ENCODE data around the gene TAGLN3. TPM values are rescaled to one million over a fixed set of nuclear protein-coding genes. Genes with fewer than 3 reads are reported as not detected.

The TAGLN3 gene
- total and polyA plus RNA-seq, 2 of the 13 experiments (the other 11 are each of a cell fraction or from before 2014, with no cell fraction given): 0.51 to 0.91 TPM

GRCh38 chr3:112017091-112017490, 18.4 kb downstream of the TAGLN3 start (continued):
- TF ChIP-seq ZHX2 (IDR thresholded peaks at IDR 0.05; ENCODE audit: low read depth): no peak
- no peak for TF ChIP-seq ZHX2 (CRISPR knock-in tag; IDR thresholded peaks at IDR 0.05; ENCODE audit: borderline replicate concordance)

- H3K79me2 ChIP-seq (ENCODE audit: insufficient read depth, low read length): no peaks in the 10 kb centered on the region
- BruUV-seq (replicated peaks): no TSS peak
- DNase-seq (ENCODE audit: low spot score) (no peak), FAIRE-seq (no peak), ATAC-seq (no peak)
- TF ChIP-seq ATF4 (CRISPR knock-in tag; IDR thresholded peaks at IDR 0.05) (no peak), CEBPB (IDR thresholded peaks at IDR 0.05; ENCODE audit: borderline replicate concordance, low read depth, low read length) (peak; percentile 29; the same call in 1 of the 2 replicates)
- CTCF ChIA-PET (ENCODE audit: low intra/inter-chr PET ratio, low total read pairs): no interaction called here
- H3K4me2 ChIP-seq (ENCODE audit: low read depth, low read length): no peak overlapping the region
- H3K27me3 ChIP-seq (ENCODE audit: control insufficient read depth in 1 of 2, insufficient read depth in 2 of 2, low read length in 2 of 2): 0 out of 5 replicates have a peak, but pooled peaks cover 0 to 5% of the 10 kb centered on the region in 2 experiments
- intact Hi-C loops (cut with micrococcal nuclease; ENCODE audit: unreplicated experiment): loop anchor here (10.0 kb wide), 1 partner anchor 444 kb away; no protein-coding TSS in a partner anchor
- H3K4me1 ChIP-seq (ENCODE audit: insufficient read depth, low read length): no peaks in the 10 kb centered on the region; the same call in 1 of the 2 replicates
- H2AFZ ChIP-seq (ENCODE audit: low read length): no peak overlapping the region
- no peak overlapping the region for H3K27ac ChIP-seq (ENCODE audit: extremely low read length, insufficient read depth, low read length)
- POLR2A ChIA-PET: no interaction called here
- no peak overlapping the region for H3K9ac ChIP-seq (ENCODE audit: insufficient read depth, low read depth, low read length)
- no peak overlapping the region for H3K4me3 ChIP-seq (replicated peaks in 1 of 3; ENCODE audit: insufficient read depth in 1 of 3, low read depth in 2 of 3, low read length in 3 of 3)
- no peaks in the 10 kb centered on the region for H4K20me1 ChIP-seq (ENCODE audit: insufficient read depth, low read length)
- no peaks in the 10 kb centered on the region for H3K36me3 ChIP-seq (replicated peaks in 1 of 2; ENCODE audit: control insufficient read depth in 1 of 2, insufficient read depth in 2 of 2, low read length in 2 of 2)
- no peaks in the 10 kb centered on the region for H3K9me3 ChIP-seq (ENCODE audit: low read length)
- 14% methylated on average over 4 of the region's 4 CpGs for WGBS (ENCODE audit: low lambda C conversion rate)
- in situ Hi-C loops (cut with HindIII; ENCODE audit: extremely low pct_ligation_motif_present, low pct_unique_long_range_greater_than_20kb): no loop called here
These were observed 20.0 kb downstream of the TAGLN3 start for GRCh38 chr3:112018712-112019111.
